Measurements from ENCODE around the gene SHISAL2A. TPM values are rescaled to one million over a fixed set of nuclear protein-coding genes. Genes with fewer than 3 reads are reported as not detected.

SHISAL2A gene
- total RNA-seq (10 to 100 TPM; 38.4 to 80.7 (median 74.7) TPM), total RNA-seq (1.9 to 42.3 (median 17.8) reads per million in 29 experiments)
- 34.0 TPM for total RNA-seq (2013)

GRCh38 chr1:52632732-52633290 lies at the start of gene SHISAL2A:
Gene SHISAL2A, plus strand, starts transcription at chr1:52633168. Its CDS starts 326 bp downstream, at chr1:52633494.
- H3K4me3 ChIP-seq (ENCODE audit: control insufficient read depth in 1 of 2, extremely low read depth in 1 of 2, low read length in 1 of 2): peak within 1 kb of the TSS; percentile 61 to 64
- H3K4me3 Mint-ChIP-seq: peak within 1 kb of the TSS; percentile 91 to 95 (median 94)
- peaks cover 3% of the 10 kb centered on the region for H3K36me3 Mint-ChIP-seq
- no peaks in the 10 kb centered on the region for H3K27me3 ChIP-seq (replicated peaks in 1 of 2; ENCODE audit: control insufficient read depth in 2 of 2, extremely low read depth in 1 of 2, insufficient read depth in 2 of 2, low read length in 1 of 2)
- no peaks in the 10 kb centered on the region for H3K27me3 Mint-ChIP-seq
- ATAC-seq (replicated peaks in 1 of 4): peak; percentile 57 to 72 (median 66)
- 10% methylated on average over 37 of the region's 53 CpGs for WGBS (ENCODE audit: insufficient coverage)
- POLR2A ChIA-PET: interaction anchor here (0.9 to 1.1 kb wide), 3 partner anchors 16 to 31 kb away, joined by 3 to 4 read pairs (median 3); no protein-coding TSS in a partner anchor
- H3K9me3 Mint-ChIP-seq: no peaks in the 10 kb centered on the region
- H3K36me3 ChIP-seq (ENCODE audit: control insufficient read depth in 2 of 2, extremely low read depth in 1 of 2, insufficient read depth in 1 of 2, low read length in 1 of 2): no peaks in the 10 kb centered on the region
- H3K27ac ChIP-seq (ENCODE audit: low read length): peak within 1 kb of the TSS; percentile 90
- CTCF ChIA-PET: interaction anchor here in 1 of 2 donors (0.5 to 1.8 kb wide), 4 partner anchors 27 to 80 kb away, joined by 3 to 6 read pairs (median 4); partner anchors contain the start of gene TUT4
- peak; percentile 44 to 82 (median 65) for DNase-seq
- H3K27ac Mint-ChIP-seq: peak within 1 kb of the TSS; percentile 99 to 100
- peaks cover 38 to 74% of the 10 kb centered on the region in 2 experiments for H3K4me1 ChIP-seq (ENCODE audit: control insufficient read depth in 1 of 2, extremely low read depth in 1 of 2, insufficient read depth in 2 of 2, low read length in 2 of 2)
- H3K9me3 ChIP-seq: no peaks in the 10 kb centered on the region
- H3K4me1 Mint-ChIP-seq: peaks cover 67 to 68% (median 68%) of the 10 kb centered on the region in 3 donors

GRCh38 chr1:52585474-52585873 lies 47.5 kb upstream of the SHISAL2A start:
- H3K4me3 Mint-ChIP-seq: no peak overlapping the region
- Histone ChIP-seq H3K36me3 (ENCODE audit: control insufficient read depth in 2 of 2, extremely low read depth in 1 of 2, insufficient read depth in 1 of 2, low read length in 1 of 2) (no peaks in the 10 kb centered on the region), H3K4me3 (ENCODE audit: control insufficient read depth in 1 of 2, extremely low read depth in 1 of 2, low read length in 1 of 2) (no peak overlapping the region), H3K4me1 (ENCODE audit: control insufficient read depth in 1 of 2, extremely low read depth in 1 of 2, insufficient read depth in 2 of 2, low read length in 2 of 2) (no peaks in the 10 kb centered on the region), H3K27me3 (replicated peaks in 1 of 2; ENCODE audit: control insufficient read depth in 2 of 2, extremely low read depth in 1 of 2, insufficient read depth in 2 of 2, low read length in 1 of 2) (no peaks in the 10 kb centered on the region), H3K27ac (ENCODE audit: low read length) (no peak overlapping the region), H3K9me3 (no peaks in the 10 kb centered on the region)
- H3K9me3 Mint-ChIP-seq: no peaks in the 10 kb centered on the region
- H3K27me3 Mint-ChIP-seq: peaks cover 2 to 4% of the 10 kb centered on the region in 2 donors
- no peak overlapping the region for H3K27ac Mint-ChIP-seq
- H3K36me3 Mint-ChIP-seq: no peaks in the 10 kb centered on the region
- ChIA-PET POLR2A (no interaction called here), CTCF (no interaction called here)
- ATAC-seq (replicated peaks in 1 of 4) (no peak), DNase-seq (no peak)
- no CpG with 5 or more reads among the region's 1 CpG for WGBS (ENCODE audit: insufficient coverage)
- peaks cover 0 to 2% (median 0%) of the 10 kb centered on the region in 3 donors for H3K4me1 Mint-ChIP-seq

DNA sequence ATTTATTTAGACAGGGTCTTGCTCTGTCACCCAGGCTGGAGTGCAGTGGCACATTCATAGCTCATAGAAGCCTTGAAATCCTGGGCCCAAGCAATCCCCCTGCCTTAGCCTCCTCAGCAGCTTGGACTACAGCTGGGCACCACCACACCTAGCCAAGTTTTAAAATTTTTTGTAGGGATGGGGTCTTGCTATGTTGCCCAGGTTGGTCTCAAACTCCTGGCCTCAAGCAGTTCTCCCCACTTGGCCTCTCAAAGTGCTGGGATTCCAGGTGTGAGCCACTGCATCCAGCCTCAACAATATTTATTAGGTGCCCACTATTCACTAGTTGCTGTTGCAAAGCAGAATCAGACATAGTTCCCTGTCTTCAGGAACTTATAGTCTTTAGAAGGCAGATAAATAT lies 44.9 kb upstream of the SHISAL2A start:
- POLR2A ChIA-PET: no interaction called here
- no peaks in the 10 kb centered on the region for H3K9me3 Mint-ChIP-seq
- H3K27me3 ChIP-seq (replicated peaks in 1 of 2; ENCODE audit: control insufficient read depth in 2 of 2, extremely low read depth in 1 of 2, insufficient read depth in 2 of 2, low read length in 1 of 2): no peaks in the 10 kb centered on the region
- H3K4me3 ChIP-seq (ENCODE audit: control insufficient read depth in 1 of 2, extremely low read depth in 1 of 2, low read length in 1 of 2): no peak overlapping the region
- H3K27me3 Mint-ChIP-seq: peaks cover 2 to 4% of the 10 kb centered on the region in 2 donors
- H3K36me3 Mint-ChIP-seq: no peaks in the 10 kb centered on the region
- H3K27ac Mint-ChIP-seq: no peak overlapping the region
- H3K4me3 Mint-ChIP-seq: no peak overlapping the region
- H3K4me1 Mint-ChIP-seq: peaks cover 0 to 10% (median 0%) of the 10 kb centered on the region in 3 donors
- H3K4me1 ChIP-seq (ENCODE audit: control insufficient read depth in 1 of 2, extremely low read depth in 1 of 2, insufficient read depth in 2 of 2, low read length in 2 of 2): no peaks in the 10 kb centered on the region
- DNase-seq: no peak
- CTCF ChIA-PET: no interaction called here
- no peak for ATAC-seq (replicated peaks in 1 of 4)
- no peak overlapping the region for H3K27ac ChIP-seq (ENCODE audit: low read length)
- H3K9me3 ChIP-seq: no peaks in the 10 kb centered on the region
- H3K36me3 ChIP-seq (ENCODE audit: control insufficient read depth in 2 of 2, extremely low read depth in 1 of 2, insufficient read depth in 1 of 2, low read length in 1 of 2): no peaks in the 10 kb centered on the region

GRCh38 chr1:52588535-52588934 lies 44.4 kb upstream of the SHISAL2A start:
- H3K27ac Mint-ChIP-seq: no peak overlapping the region
- no CpG with 5 or more reads among the region's 1 CpG for WGBS (ENCODE audit: insufficient coverage)

DNA sequence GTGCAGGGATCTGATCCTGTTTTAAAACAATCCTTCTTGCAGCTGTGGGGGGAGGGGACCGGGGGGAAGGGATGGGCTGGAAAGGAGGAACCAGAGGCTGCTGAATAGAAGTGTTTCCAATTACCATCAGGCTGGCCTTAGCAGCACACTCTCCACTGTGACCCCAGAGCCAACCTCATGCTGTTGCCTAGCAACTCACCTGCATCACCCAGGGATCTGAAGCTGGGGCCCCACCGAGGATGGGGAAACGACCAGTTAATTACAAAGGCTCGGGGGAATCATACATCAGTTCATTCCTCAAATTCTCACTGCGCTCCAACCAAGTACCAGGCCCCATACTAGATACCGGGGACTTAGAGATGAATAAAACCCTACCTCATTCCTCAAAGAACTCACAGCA lies 42.7 kb upstream of the SHISAL2A start:
- H3K4me1 Mint-ChIP-seq: peaks cover 0 to 10% (median 0%) of the 10 kb centered on the region in 3 donors
- WGBS (ENCODE audit: insufficient coverage): 65% methylated on average over 4 of the region's 6 CpGs
- H3K27ac ChIP-seq (ENCODE audit: low read length): no peak overlapping the region
- DNase-seq (no peak), ATAC-seq (replicated peaks in 1 of 4) (no peak)
- H3K4me1 ChIP-seq (ENCODE audit: control insufficient read depth in 1 of 2, extremely low read depth in 1 of 2, insufficient read depth in 2 of 2, low read length in 2 of 2): no peaks in the 10 kb centered on the region
- H3K27ac Mint-ChIP-seq: no peak overlapping the region
- no peaks in the 10 kb centered on the region for H3K9me3 ChIP-seq
- no peaks in the 10 kb centered on the region for H3K27me3 Mint-ChIP-seq
- CTCF ChIA-PET: no interaction called here
- H3K27me3 ChIP-seq (replicated peaks in 1 of 2; ENCODE audit: control insufficient read depth in 2 of 2, extremely low read depth in 1 of 2, insufficient read depth in 2 of 2, low read length in 1 of 2): no peaks in the 10 kb centered on the region
- H3K36me3 Mint-ChIP-seq: no peaks in the 10 kb centered on the region
- no peaks in the 10 kb centered on the region for H3K9me3 Mint-ChIP-seq
- no peak overlapping the region for H3K4me3 Mint-ChIP-seq
- H3K36me3 ChIP-seq (ENCODE audit: control insufficient read depth in 2 of 2, extremely low read depth in 1 of 2, insufficient read depth in 1 of 2, low read length in 1 of 2): no peaks in the 10 kb centered on the region
- POLR2A ChIA-PET: no interaction called here
- no peak overlapping the region for H3K4me3 ChIP-seq (ENCODE audit: control insufficient read depth in 1 of 2, extremely low read depth in 1 of 2, low read length in 1 of 2)

More at GRCh38 chr1:52588535-52588934, 44.4 kb upstream of the SHISAL2A start:
- Histone ChIP-seq H3K36me3 (ENCODE audit: control insufficient read depth in 2 of 2, extremely low read depth in 1 of 2, insufficient read depth in 1 of 2, low read length in 1 of 2) (no peaks in the 10 kb centered on the region), H3K4me3 (ENCODE audit: control insufficient read depth in 1 of 2, extremely low read depth in 1 of 2, low read length in 1 of 2) (no peak overlapping the region), H3K27ac (ENCODE audit: low read length) (no peak overlapping the region), H3K9me3 (no peaks in the 10 kb centered on the region), H3K4me1 (ENCODE audit: control insufficient read depth in 1 of 2, extremely low read depth in 1 of 2, insufficient read depth in 2 of 2, low read length in 2 of 2) (no peaks in the 10 kb centered on the region), H3K27me3 (replicated peaks in 1 of 2; ENCODE audit: control insufficient read depth in 2 of 2, extremely low read depth in 1 of 2, insufficient read depth in 2 of 2, low read length in 1 of 2) (no peaks in the 10 kb centered on the region)
- POLR2A ChIA-PET: no interaction called here
- Mint-ChIP-seq H3K9me3 (no peaks in the 10 kb centered on the region), H3K4me1 (peaks cover 0 to 10% (median 0%) of the 10 kb centered on the region in 3 donors), H3K27me3 (peaks cover 2 to 4% of the 10 kb centered on the region in 2 donors), H3K4me3 (no peak overlapping the region), H3K36me3 (no peaks in the 10 kb centered on the region)
- ATAC-seq (replicated peaks in 1 of 4) (no peak), DNase-seq (no peak)
- CTCF ChIA-PET: no interaction called here

DNA sequence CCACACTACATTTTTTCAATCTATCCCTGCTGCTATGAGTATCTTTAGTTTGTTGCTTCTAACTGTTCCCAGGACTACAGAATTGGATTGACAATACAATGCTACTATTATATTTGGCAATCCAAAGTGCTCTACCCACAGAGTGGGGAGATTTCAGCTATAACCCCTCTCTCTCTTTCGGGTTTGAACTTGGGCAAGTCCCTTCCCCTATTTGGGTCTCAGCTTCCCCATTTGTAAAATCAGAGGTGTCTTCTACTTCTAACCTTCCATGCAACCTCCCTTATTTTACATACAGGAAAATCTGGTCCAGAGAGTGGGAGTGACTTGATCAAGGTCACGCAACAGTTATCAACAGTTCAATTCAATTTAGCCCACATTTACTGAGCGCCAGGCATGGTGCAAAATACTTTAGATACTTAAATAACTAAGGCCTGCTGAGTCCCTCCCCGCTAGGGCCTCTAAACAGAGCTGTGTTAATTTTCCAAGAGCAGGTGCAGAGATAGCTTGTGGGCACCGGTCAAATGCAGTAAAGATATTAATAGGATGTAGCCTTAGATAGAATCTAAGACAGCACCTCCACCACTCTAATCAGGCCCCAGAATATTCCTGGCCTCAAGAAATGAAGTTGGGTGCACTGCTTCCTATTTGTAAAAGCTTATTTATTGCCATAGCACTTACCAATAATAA lies 40.2 kb upstream of the SHISAL2A start:
- H3K4me1 Mint-ChIP-seq: peaks cover 0 to 10% (median 0%) of the 10 kb centered on the region in 3 donors
- H3K27ac Mint-ChIP-seq: no peak overlapping the region
- Histone ChIP-seq H3K4me3 (ENCODE audit: control insufficient read depth in 1 of 2, extremely low read depth in 1 of 2, low read length in 1 of 2) (no peak overlapping the region), H3K4me1 (ENCODE audit: control insufficient read depth in 1 of 2, extremely low read depth in 1 of 2, insufficient read depth in 2 of 2, low read length in 2 of 2) (no peaks in the 10 kb centered on the region), H3K36me3 (ENCODE audit: control insufficient read depth in 2 of 2, extremely low read depth in 1 of 2, insufficient read depth in 1 of 2, low read length in 1 of 2) (no peaks in the 10 kb centered on the region), H3K27me3 (replicated peaks in 1 of 2; ENCODE audit: control insufficient read depth in 2 of 2, extremely low read depth in 1 of 2, insufficient read depth in 2 of 2, low read length in 1 of 2) (no peaks in the 10 kb centered on the region), H3K27ac (ENCODE audit: low read length) (no peak overlapping the region), H3K9me3 (no peaks in the 10 kb centered on the region)
- CTCF ChIA-PET: no interaction called here
- no peaks in the 10 kb centered on the region for H3K9me3 Mint-ChIP-seq
- 90% methylated on average over 2 of the region's 5 CpGs for WGBS (ENCODE audit: insufficient coverage)
- POLR2A ChIA-PET: no interaction called here
- H3K4me3 Mint-ChIP-seq: no peak overlapping the region
- DNase-seq (no peak), ATAC-seq (replicated peaks in 1 of 4) (no peak)
- H3K27me3 Mint-ChIP-seq: no peaks in the 10 kb centered on the region
- no peaks in the 10 kb centered on the region for H3K36me3 Mint-ChIP-seq

Measured in T-cell (primary cell).